Suprapubic skin (tissue), 3 donors: ENCODE measurements around the gene RASL12.

Experiments
- EP300 ChIP-seq: sonication (generic); formaldehyde crosslinking; IDR thresholded peaks from one replicate; pipeline ENCODE4 v1.6.1; 2017; ENCODE audit warnings: antibody characterized with exemption
- POLR2A ChIP-seq, 2 donors: fragments of 450-650 bp; IDR thresholded peaks; one replicate each; pipeline ENCODE4 v1.6.1; 2017; ENCODE audit warnings: antibody characterized with exemption in 2 of 2, mild to moderate bottlenecking in 2 of 2, moderate library complexity in 2 of 2
- TF ChIP-seq, protein P1 (sequence below), 2 donors: fragments of 200-600 bp in 1 of 2; fragments of 450-650 bp in 1 of 2; sonication (generic) in 1 of 2; IDR thresholded peaks; one replicate each; pipeline ENCODE4 v1.5.1; 2016 to 2019; ENCODE audit warnings: antibody characterized with exemption in 2 of 2, mild to moderate bottlenecking in 1 of 2, moderate library complexity in 1 of 2

DNA sequence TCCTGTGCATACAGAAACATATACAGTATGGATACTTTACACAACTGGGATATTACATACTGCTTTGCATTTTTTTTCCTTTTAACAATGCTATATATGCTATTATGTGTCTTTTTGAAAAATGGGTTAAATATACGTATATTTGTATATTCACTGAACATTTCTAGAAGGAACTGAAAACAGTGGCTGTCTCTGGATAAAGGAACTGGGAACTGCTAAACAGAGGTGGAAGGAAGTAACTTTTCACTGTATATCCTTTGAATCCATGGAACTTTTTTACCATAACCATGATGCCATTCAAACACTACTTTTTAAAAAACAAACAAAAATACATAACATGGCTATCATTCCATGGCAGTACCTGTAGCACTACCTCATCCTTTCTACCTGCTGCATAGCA lies 40.2 kb downstream of the RASL12 start:
- TF ChIP-seq, protein P1, sequence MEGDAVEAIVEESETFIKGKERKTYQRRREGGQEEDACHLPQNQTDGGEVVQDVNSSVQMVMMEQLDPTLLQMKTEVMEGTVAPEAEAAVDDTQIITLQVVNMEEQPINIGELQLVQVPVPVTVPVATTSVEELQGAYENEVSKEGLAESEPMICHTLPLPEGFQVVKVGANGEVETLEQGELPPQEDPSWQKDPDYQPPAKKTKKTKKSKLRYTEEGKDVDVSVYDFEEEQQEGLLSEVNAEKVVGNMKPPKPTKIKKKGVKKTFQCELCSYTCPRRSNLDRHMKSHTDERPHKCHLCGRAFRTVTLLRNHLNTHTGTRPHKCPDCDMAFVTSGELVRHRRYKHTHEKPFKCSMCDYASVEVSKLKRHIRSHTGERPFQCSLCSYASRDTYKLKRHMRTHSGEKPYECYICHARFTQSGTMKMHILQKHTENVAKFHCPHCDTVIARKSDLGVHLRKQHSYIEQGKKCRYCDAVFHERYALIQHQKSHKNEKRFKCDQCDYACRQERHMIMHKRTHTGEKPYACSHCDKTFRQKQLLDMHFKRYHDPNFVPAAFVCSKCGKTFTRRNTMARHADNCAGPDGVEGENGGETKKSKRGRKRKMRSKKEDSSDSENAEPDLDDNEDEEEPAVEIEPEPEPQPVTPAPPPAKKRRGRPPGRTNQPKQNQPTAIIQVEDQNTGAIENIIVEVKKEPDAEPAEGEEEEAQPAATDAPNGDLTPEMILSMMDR (IDR thresholded peaks at IDR 0.05): no peak
- TF ChIP-seq POLR2A (IDR thresholded peaks at IDR 0.05) (no peak), EP300 (no peak)
